Gastrocnemius medialis (tissue), 4 donors: ENCODE measurements around the gene MPIG6B.

ENCODE experiments used
- CTCF ChIP-seq, 5 experiments: fragments of 450-650 bp in 3 of 5; fragments of 200-600 bp in 2 of 5; sonication (generic) in 2 of 5; IDR thresholded peaks in 4 of 5; conservative IDR thresholded peaks in 1 of 5; 1 replicate in 4 of 5; 2 replicates in 1 of 5; pipeline ENCODE4 v1.5.1; 2016 to 2019; ENCODE audit warnings: antibody characterized with exemption in 5 of 5, mild to moderate bottlenecking in 3 of 5, moderate library complexity in 3 of 5
- POLR2A ChIP-seq, 2 donors: fragments of 450-650 bp; IDR thresholded peaks; one replicate each; pipeline ENCODE4 v1.6.1; 2017; ENCODE audit warnings: antibody characterized with exemption in 2 of 2, mild to moderate bottlenecking in 2 of 2, moderate library complexity in 2 of 2

GRCh38 chr6:31725502-31726350 lies 2.6 kb downstream of the MPIG6B start:
- TF ChIP-seq POLR2A (IDR thresholded peaks at IDR 0.05), result no peak
- no peak for TF ChIP-seq CTCF (IDR thresholded peaks at IDR 0.05 in 4 of 5, conservative IDR thresholded peaks at IDR 0.05 in 1 of 5)
